Fibroblast of villous mesenchyme (primary cell): Measurements from ENCODE around the gene TMEM63A. TPM values are rescaled to one million over a fixed set of nuclear protein-coding genes. Genes with fewer than 3 reads are reported as not detected.
"Not testable (repeated sequence)": the region's sequence is repeated elsewhere in the genome, so short reads cannot be mapped to it uniquely, and the experiment has no call there.

Experiments
- DNase-seq: peaks from one replicate; pipeline ENCODE4 v3.0.0-alpha.2; 2010; ENCODE audit warnings: low read depth
- H3K4me3 ChIP-seq: 2 replicates; pipeline ENCODE4 v1.5.1; 2011; ENCODE audit warnings: low read depth, mild to moderate bottlenecking, low read length
- CTCF ChIP-seq: IDR thresholded peaks from 2 replicates; pipeline ENCODE4 v1.5.1; 2012; ENCODE audit warnings: low read depth, mild to moderate bottlenecking, low read length; ENCODE audit not compliant: insufficient read depth
- total RNA-seq: library from RNA; depleted of rRNA; stranded (reverse); fragments of >200 nt; gene quantifications from 2 replicates; pipeline ENCODE4 v1.2.3, GENCODE V29; 2012

TMEM63A gene
- 20.3 and 26.3 TPM in 2 replicates for total RNA-seq

- peak within 1 kb of the TSS; percentile 96 for H3K4me3 ChIP-seq
- TF ChIP-seq CTCF: peak; percentile 27
- DNase-seq: peak; percentile 90
These were observed at the start of gene TMEM63A for GRCh38 chr1:225881959-225882693. Gene TMEM63A (minus strand): TSS chr1:225882380. CDS start chr1:225877580, 4,800 bp downstream.

GRCh38 chr1:225931270-225932136 is 49.3 kb upstream of the TMEM63A start:
- no peak overlapping the region for H3K4me3 ChIP-seq
- DNase-seq: no peak
- no peak for TF ChIP-seq CTCF

GRCh38 chr1:225930566-225930965 is 48.4 kb upstream of the TMEM63A start:
- no peak overlapping the region for H3K4me3 ChIP-seq
- no peak for DNase-seq
- no peak for TF ChIP-seq CTCF

DNA sequence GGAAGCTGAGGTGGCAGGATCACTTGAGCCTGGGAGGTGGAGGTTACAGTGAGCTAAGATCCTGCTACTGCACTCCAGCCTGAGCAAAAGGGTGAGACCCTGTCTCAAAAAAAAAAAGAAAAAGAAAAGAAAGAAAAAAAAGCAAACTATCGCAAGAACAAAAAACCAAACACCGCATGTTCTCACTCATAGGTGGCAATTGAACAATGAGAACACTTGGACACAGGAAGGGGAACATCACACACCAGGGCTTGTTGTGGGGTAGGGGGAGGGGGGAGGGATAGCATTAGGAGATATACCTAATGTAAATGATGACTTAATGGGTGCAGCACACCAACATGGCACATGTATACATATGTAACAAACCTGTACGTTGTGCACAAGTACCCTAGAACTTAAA is 47.3 kb upstream of the TMEM63A start:
- DNase-seq, H3K4me3 ChIP-seq: not testable (repeated sequence)

GRCh38 chr1:225928186-225929175 is 46.3 kb upstream of the TMEM63A start:
- no peak for DNase-seq
- no peak for TF ChIP-seq CTCF
- H3K4me3 ChIP-seq: no peak overlapping the region

DNA sequence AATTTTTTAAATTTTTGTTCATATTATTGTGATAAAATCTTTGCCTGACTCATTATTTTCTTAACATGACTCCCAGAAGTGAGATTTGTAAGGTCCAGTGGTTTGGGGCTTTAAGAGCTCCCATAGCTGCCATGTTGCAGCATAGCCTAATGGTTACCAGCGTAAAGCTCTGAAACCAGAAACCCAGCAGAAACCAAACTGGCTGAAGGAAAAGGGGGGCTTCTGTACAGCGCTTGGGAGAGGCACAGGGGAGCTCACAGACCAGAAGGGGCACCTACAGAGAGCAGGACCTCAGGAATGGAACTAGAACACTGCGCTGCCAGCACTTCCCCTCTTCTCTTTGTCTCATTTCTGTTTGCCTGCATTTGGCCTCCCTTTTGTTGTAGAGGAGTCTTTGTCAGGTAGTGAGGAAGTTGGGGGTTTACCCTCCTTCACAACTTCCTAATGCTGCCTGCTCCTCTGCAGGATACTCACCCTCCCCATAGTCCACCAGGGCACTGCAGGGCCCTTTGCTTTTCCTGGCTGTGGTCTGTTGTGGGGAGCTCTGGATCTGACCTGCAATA is 44.5 kb upstream of the TMEM63A start:
- no peak for DNase-seq
- no peak overlapping the region for H3K4me3 ChIP-seq
- no peak for TF ChIP-seq CTCF
